Activated CD4-positive, alpha-beta T cell treated with anti-CD3 and anti-CD28 coated beads, Interleukin-2, amount 50 U/mL, for 1 hour (primary cell): ENCODE results near the gene MAGEA2.
"Not testable (repeated sequence)": the region's sequence is repeated elsewhere in the genome, so short reads cannot be mapped to it uniquely, and the experiment has no call there.

Experiments
- DNase-seq: peaks from one replicate; pipeline ENCODE4 v3.0.0-alpha.2; 2020

The MAGEA2 gene

GRCh38 chrX:152753686-152754650, at the start of gene MAGEA2:
Gene MAGEA2, minus strand, starts transcription at chrX:152753842. Its CDS starts 2,479 bp downstream, at chrX:152751363.
- not testable (repeated sequence) for DNase-seq

DNA sequence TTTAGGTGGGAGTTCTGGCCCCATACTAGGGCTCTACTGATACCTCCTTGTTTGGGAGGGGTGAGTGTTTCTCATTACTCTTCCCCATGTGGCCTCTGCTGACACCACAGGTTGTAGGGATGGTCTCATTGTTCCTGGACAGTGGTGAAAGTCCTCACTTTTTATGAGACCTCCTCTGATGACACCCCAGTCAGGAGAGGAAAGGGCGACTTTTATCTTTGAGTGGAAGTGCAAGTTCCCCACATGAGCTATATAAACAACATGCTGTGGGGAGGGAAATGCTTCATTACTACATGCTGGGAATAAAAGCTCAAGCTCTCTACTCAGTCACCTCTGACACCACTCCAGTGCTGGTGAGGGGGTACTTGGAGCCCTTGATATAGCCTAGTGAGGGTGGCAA, 45.3 kb upstream of the MAGEA2 start:
- no peak for DNase-seq

DNA sequence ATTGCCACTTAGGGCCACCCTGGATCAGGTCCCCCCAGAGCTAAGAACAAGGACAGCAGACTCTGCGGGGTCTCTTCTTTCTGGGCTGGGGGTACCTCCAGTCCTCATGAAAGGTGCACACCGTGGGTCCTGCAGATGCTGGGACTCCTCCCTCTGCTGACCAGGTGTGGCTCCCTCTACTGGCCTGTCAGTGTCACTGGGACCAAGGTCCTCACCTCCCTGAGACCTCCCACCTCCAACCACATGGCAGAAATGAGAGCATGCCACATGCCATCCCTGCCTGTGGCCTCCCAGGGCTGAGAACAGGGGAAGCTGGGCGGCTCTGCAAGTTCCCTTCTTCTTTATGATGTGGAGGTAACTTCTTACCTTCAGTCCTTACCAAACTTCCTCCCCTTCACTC, 33.4 kb upstream of the MAGEA2 start:
- not testable (repeated sequence) for DNase-seq

DNA sequence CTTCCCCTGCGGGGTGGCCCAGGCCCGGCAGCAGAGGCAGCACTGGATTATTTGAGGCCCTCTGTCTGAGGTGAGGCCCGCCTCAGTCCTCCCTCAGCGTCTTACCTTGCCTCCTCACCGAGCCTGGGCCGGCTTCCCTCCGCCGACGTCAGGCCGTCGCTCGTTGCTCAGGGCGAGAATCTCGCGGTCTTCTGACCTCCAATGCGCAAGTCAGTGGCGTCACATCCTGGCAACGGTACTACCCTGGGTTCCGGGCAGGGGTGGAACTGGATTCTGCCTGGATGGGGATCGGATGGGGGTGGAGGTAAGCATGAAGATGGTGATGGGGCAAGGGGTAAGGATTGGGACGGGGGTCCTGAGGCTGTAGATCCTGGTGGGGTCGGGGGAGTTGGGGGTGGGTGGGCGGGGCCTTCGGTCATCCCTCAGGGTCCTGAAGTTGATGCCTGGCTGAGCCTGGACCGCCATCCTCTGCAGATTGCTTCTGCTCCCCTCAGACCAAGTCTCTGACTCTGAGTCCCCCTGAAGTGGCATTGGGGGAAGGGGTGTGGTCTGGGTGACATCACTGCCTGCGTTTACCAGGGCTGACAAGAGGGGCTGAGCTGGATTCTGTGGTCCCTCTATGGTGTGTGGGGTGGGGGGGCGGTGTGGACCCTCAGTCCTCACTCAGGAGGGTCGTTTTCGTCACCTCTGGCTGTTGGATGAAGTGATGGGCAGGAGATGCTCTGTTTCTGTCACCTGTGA, 16.1 kb upstream of the MAGEA2 start, which contains the start of gene MAGEA6:
Gene MAGEA6 (minus strand): TSS at position 141 of the 741 bp plus-strand sequence. CDS start 2,039 bp downstream, outside the sequence.
- not testable (repeated sequence) for DNase-seq

- not testable (repeated sequence) for DNase-seq
Measured at GRCh38 chrX:152766562-152766961, 12.9 kb upstream of the MAGEA2 start.

DNA sequence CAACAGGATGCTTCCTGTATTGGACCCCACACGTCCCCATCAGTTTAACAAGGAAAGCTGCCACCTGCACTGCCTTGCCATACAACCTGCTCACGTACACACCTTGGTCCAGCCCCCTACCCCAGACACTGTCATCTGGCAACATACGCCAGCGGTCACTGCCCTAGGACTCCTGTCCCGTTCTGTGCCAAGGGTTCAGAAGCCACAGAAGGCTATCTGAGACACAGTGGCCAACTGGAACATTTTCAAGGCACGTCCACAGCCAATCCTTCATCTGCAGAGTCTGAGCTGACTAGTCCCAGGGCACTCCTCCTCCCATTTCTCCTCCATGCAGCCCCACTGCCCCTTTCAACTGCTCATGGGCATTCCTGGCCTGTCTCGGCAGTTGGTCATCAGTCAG, 7.9 kb upstream of the MAGEA2 start:
- not testable (repeated sequence) for DNase-seq

- DNase-seq = not testable (repeated sequence)
Measured at GRCh38 chrX:152759544-152759943, 5.9 kb upstream of the MAGEA2 start.

DNA sequence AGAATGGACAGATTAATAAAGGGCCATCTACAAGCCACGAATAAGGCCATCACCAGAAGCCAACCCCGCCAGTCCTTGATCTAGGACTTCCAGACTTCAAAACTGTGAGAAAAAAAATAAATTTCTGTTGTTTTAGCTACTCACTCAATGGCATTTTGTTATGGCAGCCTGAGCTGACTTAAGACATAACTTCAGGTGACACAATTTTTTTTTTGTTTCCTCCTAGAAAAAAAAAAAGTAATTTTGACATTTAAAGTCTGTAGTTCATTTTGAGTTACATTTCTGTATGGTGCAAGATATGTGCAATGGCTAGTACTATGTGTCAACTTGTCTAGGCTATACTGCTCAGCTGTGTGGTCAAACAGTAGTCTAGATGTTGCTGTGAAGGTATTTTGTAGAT, 5.3 kb upstream of the MAGEA2 start, which contains the start of gene CSAG3:
Gene CSAG3 (plus strand): TSS at position 301 of the 400 bp plus-strand sequence.
- not testable (repeated sequence) for DNase-seq

- DNase-seq = not testable (repeated sequence)
Measured at GRCh38 chrX:152754871-152755270, 1.2 kb upstream of the MAGEA2 start.

- no peak for DNase-seq
Measured at GRCh38 chrX:152738560-152738959, 15.1 kb downstream of the MAGEA2 start.

DNA sequence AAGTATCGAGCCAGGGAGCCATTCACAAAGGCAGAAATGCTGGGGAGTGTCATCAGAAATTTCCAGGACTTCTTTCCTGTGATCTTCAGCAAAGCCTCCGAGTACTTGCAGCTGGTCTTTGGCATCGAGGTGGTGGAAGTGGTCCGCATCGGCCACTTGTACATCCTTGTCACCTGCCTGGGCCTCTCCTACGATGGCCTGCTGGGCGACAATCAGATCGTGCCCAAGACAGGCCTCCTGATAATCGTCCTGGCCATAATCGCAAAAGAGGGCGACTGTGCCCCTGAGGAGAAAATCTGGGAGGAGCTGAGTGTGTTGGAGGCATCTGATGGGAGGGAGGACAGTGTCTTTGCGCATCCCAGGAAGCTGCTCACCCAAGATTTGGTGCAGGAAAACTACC, 17.1 kb downstream of the MAGEA2 start:
- not testable (repeated sequence) for DNase-seq

DNA sequence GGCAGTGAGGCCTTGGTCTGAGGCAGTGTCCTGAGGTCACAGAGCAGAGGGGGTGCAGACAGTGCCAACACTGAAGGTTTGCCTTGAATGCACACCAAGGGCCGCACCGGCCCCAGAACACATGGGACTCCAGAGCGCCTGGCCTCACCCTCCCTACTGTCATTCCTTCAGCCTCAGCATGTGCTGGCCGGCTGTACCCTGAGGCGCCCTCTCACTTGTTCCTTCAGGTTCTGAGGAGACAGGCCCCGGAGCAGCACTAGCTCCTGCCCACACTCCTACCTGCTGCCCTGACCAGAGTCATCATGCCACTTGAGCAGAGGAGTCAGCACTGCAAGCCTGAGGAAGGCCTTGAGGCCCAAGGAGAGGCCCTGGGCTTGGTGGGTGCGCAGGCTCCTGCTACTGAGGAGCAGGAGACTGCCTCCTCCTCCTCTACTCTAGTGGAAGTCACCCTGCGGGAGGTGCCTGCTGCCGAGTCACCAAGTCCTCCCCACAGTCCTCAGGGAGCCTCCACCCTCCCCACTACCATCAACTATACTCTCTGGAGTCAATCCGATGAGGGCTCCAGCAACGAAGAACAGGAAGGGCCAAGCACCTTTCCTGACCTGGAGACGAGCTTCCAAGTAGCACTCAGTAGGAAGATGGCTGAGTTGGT, 17.7 kb downstream of the MAGEA2 start:
- no peak for DNase-seq

DNA sequence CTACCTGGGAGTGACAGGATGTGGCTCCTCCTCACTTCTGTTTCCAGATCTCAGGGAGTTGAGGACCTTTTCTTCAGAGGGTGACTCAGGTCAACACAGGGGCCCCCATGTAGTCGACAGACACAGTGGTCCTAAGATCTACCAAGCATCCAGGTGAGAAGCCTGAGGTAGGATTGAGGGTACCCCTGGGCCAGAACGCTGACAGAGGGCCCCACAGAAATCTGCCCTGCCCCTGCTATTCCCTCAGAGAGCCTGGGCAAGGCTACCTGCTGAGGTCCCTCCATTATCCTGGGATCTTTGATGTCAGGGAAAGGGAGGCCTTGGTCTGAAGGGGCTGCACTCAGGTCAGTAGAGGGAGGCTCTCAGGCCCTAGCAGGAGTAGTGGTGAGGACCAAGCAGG, 18.5 kb downstream of the MAGEA2 start:
- DNase-seq = no peak

GRCh38 chrX:152734143-152734858, 19.3 kb downstream of the MAGEA2 start:
- DNase-seq = not testable (repeated sequence)

DNA sequence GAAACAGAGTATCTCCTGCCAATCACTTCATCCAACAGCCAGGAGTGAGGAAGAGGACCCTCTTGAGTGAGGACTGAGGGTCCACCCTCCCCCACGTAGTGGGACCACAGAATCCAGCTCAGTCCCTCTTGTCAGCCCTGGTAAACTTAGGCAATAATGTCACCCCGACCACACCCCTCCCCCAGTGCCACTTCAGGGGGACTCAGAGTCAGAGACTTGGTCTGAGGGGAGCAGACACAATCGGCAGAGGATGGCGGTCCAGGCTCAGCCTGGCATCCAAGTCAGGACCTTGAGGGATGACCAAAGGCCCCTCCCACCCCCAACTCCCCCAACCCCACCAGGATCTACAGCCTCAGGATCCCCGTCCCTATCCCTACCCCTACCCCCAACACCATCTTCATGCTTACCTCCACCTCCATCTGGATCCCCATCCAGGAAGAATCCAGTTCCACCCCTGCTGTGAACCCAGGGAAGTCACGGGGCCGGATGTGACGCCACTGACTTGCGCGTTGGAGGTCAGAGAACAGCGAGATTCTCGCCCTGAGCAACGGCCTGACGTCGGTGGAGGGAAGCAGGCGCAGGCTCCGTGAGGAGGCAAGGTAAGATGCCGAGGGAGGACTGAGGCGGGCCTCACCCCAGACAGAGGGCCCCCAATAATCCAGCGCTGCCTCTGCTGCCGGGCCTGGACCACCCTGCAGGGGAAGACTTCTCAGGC, 20.2 kb downstream of the MAGEA2 start, which contains the start of the genes CSAG1 and MAGEA12:
Gene CSAG1 (minus strand): TSS at position 461 of the 715 bp plus-strand sequence. CDS start 1,261 bp downstream, outside the sequence.
Gene MAGEA12 (plus strand): TSS at position 497 of the 715 bp plus-strand sequence. CDS start 2,405 bp downstream, outside the sequence.
- DNase-seq = no peak

GRCh38 chrX:152725409-152725808, 28.2 kb downstream of the MAGEA2 start:
- no peak for DNase-seq

GRCh38 chrX:152713815-152714787, 39.5 kb downstream of the MAGEA2 start, which contains the start of gene MAGEA2B:
Gene MAGEA2B, plus strand, starts transcription at chrX:152714628. Its CDS starts 2,479 bp downstream, at chrX:152717107.
- DNase-seq = not testable (repeated sequence)

DNA sequence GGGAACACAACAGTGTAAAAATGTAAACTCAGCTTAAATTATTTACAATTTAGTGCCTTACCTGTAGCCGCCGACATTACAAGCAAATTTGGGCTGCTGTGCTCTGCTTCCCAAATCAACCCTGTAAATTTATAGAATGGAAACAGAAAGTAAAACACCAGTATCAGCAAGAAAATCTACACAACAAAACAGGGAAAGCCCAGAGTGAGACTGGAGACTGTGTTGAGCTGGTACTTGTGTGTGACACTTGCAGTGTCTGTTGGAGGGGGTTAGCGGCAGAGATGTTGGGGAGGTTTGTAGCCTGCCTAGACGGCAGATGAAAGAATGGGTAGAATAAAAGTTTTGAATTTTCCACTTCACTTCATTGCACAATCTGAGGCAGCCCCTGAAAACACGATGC, 40.4 kb downstream of the MAGEA2 start:
- not testable (repeated sequence) for DNase-seq

DNA sequence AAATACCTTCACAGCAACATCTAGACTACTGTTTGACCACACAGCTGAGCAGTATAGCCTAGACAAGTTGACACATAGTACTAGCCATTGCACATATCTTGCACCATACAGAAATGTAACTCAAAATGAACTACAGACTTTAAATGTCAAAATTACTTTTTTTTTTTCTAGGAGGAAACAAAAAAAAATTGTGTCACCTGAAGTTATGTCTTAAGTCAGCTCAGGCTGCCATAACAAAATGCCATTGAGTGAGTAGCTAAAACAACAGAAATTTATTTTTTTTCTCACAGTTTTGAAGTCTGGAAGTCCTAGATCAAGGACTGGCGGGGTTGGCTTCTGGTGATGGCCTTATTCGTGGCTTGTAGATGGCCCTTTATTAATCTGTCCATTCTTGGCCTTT, 44.5 kb downstream of the MAGEA2 start, which contains the start of gene CSAG2:
Gene CSAG2 (minus strand): TSS at position 101 of the 400 bp plus-strand sequence. CDS start 161 bp downstream, outside the sequence.
- not testable (repeated sequence) for DNase-seq
